T-cell (primary cell): ENCODE measurements around the gene DHRSX. TPM values are rescaled to one million over a fixed set of nuclear protein-coding genes. Genes with fewer than 3 reads are reported as not detected.

Source experiments
- ATAC-seq, 4 experiments: fragments of 200-7000 bp in 3 of 4; fragments of 150-1000 bp in 1 of 4; cut with Tn5 transposase; replicated peaks in 1 of 4; 1 replicate in 3 of 4; 2 replicates in 1 of 4; pipeline ENCODE4 v1.10.0; 2021; ENCODE audit warnings: moderate library complexity in 3 of 4, mild to moderate bottlenecking in 2 of 4, moderate number of reproducible peaks in 1 of 4
- CTCF ChIA-PET, 2 donors: fragments of 300-600 bp; sonication (Branson Sonifier 250); formaldehyde crosslinking; loops; one replicate each; lab custom pipeline; 2022; ENCODE audit warnings: antibody characterized with exemption in 2 of 2; lab: Charles Lee
- POLR2A ChIA-PET, 2 donors: fragments of 300-600 bp; sonication (Branson Sonifier 250); formaldehyde crosslinking; loops; one replicate each; lab custom pipeline; 2022; ENCODE audit warnings: antibody characterized with exemption in 2 of 2; lab: Charles Lee
- DNase-seq, 35 experiments: peaks; one replicate each; pipeline versions ENCODE4 v3.0.0 to v3.0.0-alpha.2; 2013 to 2023
- H3K27ac ChIP-seq: one replicate; pipeline ENCODE4 v1.5.1; 2013; ENCODE audit warnings: low read length
- H3K27me3 ChIP-seq, 2 experiments: replicated peaks in 1 of 2; 1 replicate in 1 of 2; 2 replicates in 1 of 2; pipeline versions ENCODE4 v1.6.1 to v1.7.0; 2013; ENCODE audit warnings: low read length in 1 of 2, mixed read lengths in 1 of 2; ENCODE audit not compliant: control insufficient read depth in 2 of 2, insufficient read depth in 2 of 2; ENCODE audit errors: extremely low read depth in 1 of 2
- H3K36me3 ChIP-seq, 2 donors: 1 replicate in 1 of 2; 2 replicates in 1 of 2; pipeline versions ENCODE4 v1.6.1 to v1.7.0; 2013; ENCODE audit warnings: low read length in 1 of 2; ENCODE audit not compliant: control insufficient read depth in 2 of 2, insufficient read depth in 1 of 2; ENCODE audit errors: extremely low read depth in 1 of 2
- H3K4me1 ChIP-seq, 2 experiments: 1 replicate in 1 of 2; 2 replicates in 1 of 2; pipeline versions ENCODE4 v1.6.1 to v1.7.0; 2013; ENCODE audit warnings: low read length in 2 of 2, mixed read lengths in 1 of 2; ENCODE audit not compliant: insufficient read depth in 2 of 2, control insufficient read depth in 1 of 2; ENCODE audit errors: extremely low read depth in 1 of 2
- H3K4me3 ChIP-seq, 2 donors: 1 replicate in 1 of 2; 2 replicates in 1 of 2; pipeline versions ENCODE4 v1.5.1 to v1.7.0; 2013; ENCODE audit warnings: mild to moderate bottlenecking in 2 of 2, low read length in 1 of 2, moderate library complexity in 1 of 2; ENCODE audit not compliant: control insufficient read depth in 1 of 2; ENCODE audit errors: extremely low read depth in 1 of 2
- H3K9me3 ChIP-seq: 2 replicates; pipeline ENCODE4 v1.7.0; 2013
- H3K27ac Mint-ChIP-seq, 2 donors: one replicate each; pipeline ENCODE4 v1.8.0; 2020 to 2021; ENCODE audit warnings: mild to moderate bottlenecking in 2 of 2, mixed read lengths in 2 of 2
- H3K27me3 Mint-ChIP-seq, 2 donors: one replicate each; pipeline ENCODE4 v1.8.0; 2021 to 2022; ENCODE audit warnings: mixed read lengths in 2 of 2
- H3K36me3 Mint-ChIP-seq: one replicate; pipeline ENCODE4 v1.8.0; 2021; ENCODE audit warnings: mixed read lengths
- H3K4me1 Mint-ChIP-seq, 3 donors: one replicate each; pipeline ENCODE4 v1.8.0; 2020 to 2022; ENCODE audit warnings: mixed read lengths in 3 of 3, mild to moderate bottlenecking in 1 of 3
- H3K4me3 Mint-ChIP-seq, 3 donors: one replicate each; pipeline ENCODE4 v1.8.0; 2020 to 2022; ENCODE audit warnings: mild to moderate bottlenecking in 3 of 3, mixed read lengths in 3 of 3, moderate library complexity in 3 of 3
- H3K9me3 Mint-ChIP-seq, 3 donors: one replicate each; pipeline ENCODE4 v1.8.0; 2020 to 2022; ENCODE audit warnings: mixed read lengths in 3 of 3
- WGBS: methylation state at CpG from one replicate; pipeline ENCODE4 v1.1.5; 2013; ENCODE audit warnings: missing lambda C conversion rate; ENCODE audit not compliant: insufficient coverage; 5-methylcytosine and 5-hydroxymethylcytosine counted together
- total RNA-seq, 35 experiments: library from RNA in 6 of 35; stranded (reverse) in 6 of 35; fragments of 120-200 nt in 1 of 35; gene quantifications; one replicate each; pipeline versions ENCODE4 v1.2.1 to v1.2.4 and lab custom pipeline; 2013 to 2026

DHRSX gene
- total RNA-seq, 5 donors from 2014 or later (not counting 1 experiment from before 2014, with no cell fraction given): 13.2 to 20.0 (median 15.9) TPM

GRCh38 chrX:2188330-2188792, 312.4 kb downstream of the DHRSX start:
- Mint-ChIP-seq H3K27me3 (no peaks in the 10 kb centered on the region), H3K4me3 (no peak overlapping the region), H3K27ac (no peak overlapping the region), H3K4me1 (no peaks in the 10 kb centered on the region), H3K9me3 (peaks cover 7 to 11% (median 10%) of the 10 kb centered on the region in 3 donors), H3K36me3 (peaks cover 3% of the 10 kb centered on the region)
- H3K27ac ChIP-seq: no peak overlapping the region
- ATAC-seq (no peak), DNase-seq (no peak)
- H3K9me3 ChIP-seq: peaks cover 2% of the 10 kb centered on the region
- CTCF ChIA-PET: no interaction called here
- WGBS: 58% methylated on average over 14 of the region's 14 CpGs
- POLR2A ChIA-PET: no interaction called here
- no peaks in the 10 kb centered on the region for H3K36me3 ChIP-seq
- no peaks in the 10 kb centered on the region for H3K4me1 ChIP-seq
- no peaks in the 10 kb centered on the region for H3K27me3 ChIP-seq
- no peak overlapping the region for H3K4me3 ChIP-seq

- POLR2A ChIA-PET: no interaction called here
- H3K27ac ChIP-seq: no peak overlapping the region
- 94% methylated on average over 10 of the region's 15 CpGs for WGBS
- Mint-ChIP-seq H3K27me3 (no peaks in the 10 kb centered on the region), H3K27ac (no peak overlapping the region), H3K9me3 (peaks cover 4 to 10% (median 8%) of the 10 kb centered on the region in 3 donors), H3K4me1 (no peaks in the 10 kb centered on the region), H3K36me3 (peaks cover 3% of the 10 kb centered on the region), H3K4me3 (no peak overlapping the region)
- H3K4me3 ChIP-seq: no peak overlapping the region
- no peaks in the 10 kb centered on the region for H3K27me3 ChIP-seq
- peaks cover 2% of the 10 kb centered on the region for H3K9me3 ChIP-seq
- H3K36me3 ChIP-seq: no peaks in the 10 kb centered on the region
- no peak for ATAC-seq
- no peak for DNase-seq
- no peaks in the 10 kb centered on the region for H3K4me1 ChIP-seq
- CTCF ChIA-PET: no interaction called here
Measured at GRCh38 chrX:2187352-2188115, 313.2 kb downstream of the DHRSX start.

GRCh38 chrX:2185341-2186082, 315.3 kb downstream of the DHRSX start:
- ATAC-seq: no peak
- 94% methylated on average over 17 of the region's 25 CpGs for WGBS
- H3K4me1 ChIP-seq: no peaks in the 10 kb centered on the region

GRCh38 chrX:2184089-2184488, 316.7 kb downstream of the DHRSX start:
- CTCF ChIA-PET: no interaction called here
- no peaks in the 10 kb centered on the region for H3K4me1 Mint-ChIP-seq
- H3K9me3 Mint-ChIP-seq: peaks cover 0 to 7% (median 5%) of the 10 kb centered on the region in 3 donors
- peaks cover 2% of the 10 kb centered on the region for H3K9me3 ChIP-seq
- POLR2A ChIA-PET: no interaction called here
- WGBS: 86% methylated on average over 1 of the region's 1 CpG
- no peaks in the 10 kb centered on the region for H3K27me3 Mint-ChIP-seq
- no peaks in the 10 kb centered on the region for H3K36me3 Mint-ChIP-seq
- no peak for ATAC-seq
- H3K4me3 Mint-ChIP-seq: no peak overlapping the region
- no peak for DNase-seq
- H3K27ac Mint-ChIP-seq: no peak overlapping the region
- H3K4me3 ChIP-seq: no peak overlapping the region
- no peaks in the 10 kb centered on the region for H3K36me3 ChIP-seq
- no peaks in the 10 kb centered on the region for H3K27me3 ChIP-seq
- no peaks in the 10 kb centered on the region for H3K4me1 ChIP-seq
- no peak overlapping the region for H3K27ac ChIP-seq

More at GRCh38 chrX:2185341-2186082, 315.3 kb downstream of the DHRSX start:
- Mint-ChIP-seq H3K4me3 (no peak overlapping the region), H3K36me3 (peaks cover 3% of the 10 kb centered on the region), H3K27ac (no peak overlapping the region), H3K4me1 (no peaks in the 10 kb centered on the region), H3K9me3 (peaks cover 4 to 8% (median 7%) of the 10 kb centered on the region in 3 donors), H3K27me3 (no peaks in the 10 kb centered on the region)
- no peak for DNase-seq
- no peak overlapping the region for H3K4me3 ChIP-seq
- ChIA-PET POLR2A (no interaction called here), CTCF (no interaction called here)
- no peak overlapping the region for H3K27ac ChIP-seq
- no peaks in the 10 kb centered on the region for H3K36me3 ChIP-seq
- peaks cover 2% of the 10 kb centered on the region for H3K9me3 ChIP-seq
- no peaks in the 10 kb centered on the region for H3K27me3 ChIP-seq

- Mint-ChIP-seq H3K4me1 (no peaks in the 10 kb centered on the region), H3K4me3 (no peak overlapping the region), H3K27ac (no peak overlapping the region), H3K27me3 (no peaks in the 10 kb centered on the region), H3K9me3 (peaks cover 0 to 6% (median 5%) of the 10 kb centered on the region in 3 donors), H3K36me3 (no peaks in the 10 kb centered on the region)
- ATAC-seq: no peak
- ChIA-PET CTCF (no interaction called here), POLR2A (no interaction called here)
- Histone ChIP-seq H3K4me3 (no peak overlapping the region), H3K9me3 (peaks cover 2% of the 10 kb centered on the region), H3K4me1 (no peaks in the 10 kb centered on the region), H3K36me3 (no peaks in the 10 kb centered on the region), H3K27ac (no peak overlapping the region), H3K27me3 (no peaks in the 10 kb centered on the region)
- no peak for DNase-seq
- WGBS: 92% methylated on average over 10 of the region's 14 CpGs
Measured at GRCh38 chrX:2183193-2183725, 317.5 kb downstream of the DHRSX start.

GRCh38 chrX:2177541-2177940, 323.2 kb downstream of the DHRSX start:
- H3K4me3 Mint-ChIP-seq: no peak overlapping the region
- Histone ChIP-seq H3K36me3 (no peaks in the 10 kb centered on the region), H3K27me3 (no peaks in the 10 kb centered on the region), H3K4me1 (no peaks in the 10 kb centered on the region), H3K27ac (no peak overlapping the region), H3K9me3 (no peaks in the 10 kb centered on the region), H3K4me3 (no peak overlapping the region)
- peaks cover 9 to 13% (median 11%) of the 10 kb centered on the region in 3 donors for H3K9me3 Mint-ChIP-seq
- H3K27me3 Mint-ChIP-seq: no peaks in the 10 kb centered on the region
- CTCF ChIA-PET: no interaction called here
- WGBS: 88% methylated on average over 11 of the region's 14 CpGs
- H3K27ac Mint-ChIP-seq: no peak overlapping the region
- no peaks in the 10 kb centered on the region for H3K4me1 Mint-ChIP-seq
- no peak for ATAC-seq
- DNase-seq: no peak
- POLR2A ChIA-PET: no interaction called here
- H3K36me3 Mint-ChIP-seq: peaks cover 12% of the 10 kb centered on the region
